SU-DHL-6 (cell line): ENCODE results near the gene GNB3.
"Not testable (repeated sequence)": the region's sequence is repeated elsewhere in the genome, so short reads cannot be mapped to it uniquely, and the experiment has no call there.

ENCODE experiments used
- H2AFZ ChIP-seq: fragments of 200-600 bp; sonication (generic); 2 replicates; pipeline ENCODE4 v1.6.1; 2014; ENCODE audit warnings: low read depth, mild to moderate bottlenecking, moderate library complexity, mixed read lengths, antibody characterized with exemption, low read length; ENCODE audit not compliant: severe bottlenecking
- H3F3A ChIP-seq: fragments of 200-600 bp; shearing (Covaris generic); 2 replicates; pipeline ENCODE4 v1.6.0; 2016; ENCODE audit warnings: antibody characterized with exemption, mild to moderate bottlenecking; ENCODE audit not compliant: insufficient read depth
- H3K27ac ChIP-seq: fragments of 200-600 bp; sonication (generic); 2 replicates; pipeline ENCODE4 v1.5.1; 2016; ENCODE audit warnings: low read depth, mild to moderate bottlenecking, low read length, moderate library complexity, mixed read lengths
- H3K27me3 ChIP-seq: fragments of 200-600 bp; sonication (generic), shearing (Covaris generic); 2 replicates; pipeline ENCODE4 v1.6.0; 2014; ENCODE audit warnings: mild to moderate bottlenecking, low read length
- H3K36me3 ChIP-seq: fragments of 200-600 bp; sonication (generic); 2 replicates; pipeline ENCODE4 v1.6.1; 2014; ENCODE audit warnings: mild to moderate bottlenecking, low read length, mixed read lengths
- H3K4me2 ChIP-seq: fragments of 300-600, 200-600 bp; shearing (Covaris generic), sonication (generic); 2 replicates; pipeline ENCODE4 v1.6.0; 2014; ENCODE audit warnings: low read length, low read depth, mild to moderate bottlenecking; ENCODE audit not compliant: poor library complexity, severe bottlenecking
- H3K4me3 ChIP-seq: fragments of 200-600 bp; sonication (generic); 2 replicates; pipeline ENCODE4 v1.5.1; 2014; ENCODE audit warnings: antibody characterized with exemption, low read length, mild to moderate bottlenecking, mixed read lengths; ENCODE audit not compliant: insufficient read depth, poor library complexity, severe bottlenecking
- H3K79me2 ChIP-seq: fragments of 200-600 bp; sonication (generic); 2 replicates; pipeline ENCODE4 v1.6.1; 2014; ENCODE audit warnings: mild to moderate bottlenecking, low read length, moderate library complexity; ENCODE audit not compliant: insufficient read depth
- H3K9ac ChIP-seq: fragments of 200-600 bp; sonication (generic); 2 replicates; pipeline ENCODE4 v1.7.0; 2014; ENCODE audit warnings: mild to moderate bottlenecking, low read length
- H3K9me2 ChIP-seq: fragments of 200-600 bp; sonication (generic); replicated peaks from 2 replicates; pipeline ENCODE4 v1.6.1; 2014; ENCODE audit warnings: low read length; ENCODE audit not compliant: insufficient read depth
- H3K9me3 ChIP-seq: fragments of 200-600 bp; sonication (generic); 2 replicates; pipeline ENCODE4 v1.6.1; 2014; ENCODE audit warnings: low read length, mixed read lengths; ENCODE audit not compliant: insufficient read depth
- H4K20me1 ChIP-seq: fragments of 200-600 bp; sonication (generic); 2 replicates; pipeline ENCODE4 v1.6.1; 2014; ENCODE audit warnings: low read depth, mild to moderate bottlenecking, antibody characterized with exemption, low read length, moderate library complexity, mixed read lengths
- CTCF ChIP-seq: fragments of 200-600 bp; sonication (generic); IDR thresholded peaks from one replicate; pipeline ENCODE4 v1.5.1; 2017; ENCODE audit warnings: antibody characterized with exemption, mild to moderate bottlenecking, low read length, moderate library complexity; ENCODE audit not compliant: insufficient read depth, poor library complexity, severe bottlenecking
- EZH2phosphoT487 ChIP-seq: fragments of 200-600 bp; sonication (generic), shearing (Covaris generic); conservative IDR thresholded peaks from 2 replicates; pipeline ENCODE4 v1.6.1; 2018; ENCODE audit warnings: mild to moderate bottlenecking, antibody characterized with exemption, low read length, moderate library complexity, mixed read lengths

GNB3 gene

GRCh38 chr12:6890789-6891645 is 50.3 kb downstream of the GNB3 start:
- Histone ChIP-seq H3K27ac (peak overlapping the region; percentile 78), H3K9me2 (no peaks in the 10 kb centered on the region), H2AFZ (peak overlapping the region; percentile 94), H3F3A (peaks cover 12% of the 10 kb centered on the region), H3K27me3 (no peaks in the 10 kb centered on the region), H3K9me3 (no peaks in the 10 kb centered on the region), H4K20me1 (no peaks in the 10 kb centered on the region), H3K4me3 (peak overlapping the region; percentile 56), H3K36me3 (no peaks in the 10 kb centered on the region), H3K79me2 (no peaks in the 10 kb centered on the region), H3K9ac (peak overlapping the region; percentile 74), H3K4me2 (peak overlapping the region; percentile 92)
- TF ChIP-seq EZH2phosphoT487: no peak
- peak; percentile 83 for TF ChIP-seq CTCF

GRCh38 chr12:6891646-6892001 is 50.9 kb downstream of the GNB3 start:
- TF ChIP-seq EZH2phosphoT487 (no peak), CTCF (no peak)
- no peaks in the 10 kb centered on the region for H3K36me3 ChIP-seq
- no peaks in the 10 kb centered on the region for H3K9me2 ChIP-seq

DNA sequence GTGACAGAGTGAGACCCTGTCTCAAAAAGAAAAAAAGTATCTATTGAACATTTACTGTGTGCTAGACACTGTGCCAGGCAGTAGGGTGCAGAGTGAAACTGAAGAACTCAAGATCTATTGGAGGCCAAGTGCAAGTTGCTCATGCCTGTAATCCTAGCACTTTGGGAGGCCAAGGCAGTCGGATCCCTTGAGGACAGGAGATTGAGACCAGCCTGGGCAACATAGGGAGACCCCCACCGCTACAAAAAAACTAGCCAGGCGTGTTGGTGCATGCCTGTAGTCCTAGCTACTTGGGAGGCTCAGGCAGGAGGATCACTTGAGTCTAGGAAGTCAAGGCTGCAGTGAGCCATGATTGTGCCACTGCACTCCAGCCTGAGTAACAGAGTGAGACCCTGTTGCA is 52.0 kb downstream of the GNB3 start:
- H3K4me3 ChIP-seq, H3K27ac ChIP-seq, H3K36me3 ChIP-seq, H3K9me2 ChIP-seq, H2AFZ ChIP-seq, H3K79me2 ChIP-seq, H3K27me3 ChIP-seq, H3K4me2 ChIP-seq, H3K9me3 ChIP-seq, H3K9ac ChIP-seq, H4K20me1 ChIP-seq: not testable (repeated sequence)
- peaks cover 12% of the 10 kb centered on the region for H3F3A ChIP-seq

More at GRCh38 chr12:6891646-6892001, 50.9 kb downstream of the GNB3 start:
- Histone ChIP-seq H2AFZ (peak overlapping the region; percentile 94), H3K9me3 (no peaks in the 10 kb centered on the region), H3K79me2 (no peaks in the 10 kb centered on the region), H4K20me1 (no peaks in the 10 kb centered on the region), H3K4me2 (peak overlapping the region; percentile 76), H3K27ac (peak overlapping the region; percentile 64), H3K27me3 (no peaks in the 10 kb centered on the region), H3F3A (peaks cover 12% of the 10 kb centered on the region), H3K9ac (peak overlapping the region; percentile 74), H3K4me3 (peak overlapping the region; percentile 56)

- Histone ChIP-seq H3K27me3 (no peaks in the 10 kb centered on the region), H3K79me2 (no peaks in the 10 kb centered on the region), H3K9me3 (no peaks in the 10 kb centered on the region), H3K9ac (no peak overlapping the region), H3K27ac (no peak overlapping the region), H2AFZ (no peak overlapping the region), H3K9me2 (no peaks in the 10 kb centered on the region), H3F3A (peaks cover 4% of the 10 kb centered on the region; the same call in 1 of the 2 replicates), H3K4me3 (no peak overlapping the region), H3K36me3 (no peaks in the 10 kb centered on the region), H4K20me1 (no peaks in the 10 kb centered on the region), H3K4me2 (no peak overlapping the region)
- TF ChIP-seq CTCF (no peak), EZH2phosphoT487 (no peak)
Observed at GRCh38 chr12:6894321-6894720, 53.6 kb downstream of the GNB3 start.
